ENCODE measurements around the gene RPL19.

Gene RPL19

GRCh38 chr17:39173526-39174274 lies 26.4 kb upstream of the RPL19 start:
- POLR2A ChIA-PET: interaction anchor here (0.8 to 3.0 kb wide), 7 partner anchors 8 to 304 kb away, joined by 3 to 16 read pairs (median 6); partner anchors contain the start of genes ARL5C, LASP1 and RPL19
- TF ChIP-seq, protein P1, sequence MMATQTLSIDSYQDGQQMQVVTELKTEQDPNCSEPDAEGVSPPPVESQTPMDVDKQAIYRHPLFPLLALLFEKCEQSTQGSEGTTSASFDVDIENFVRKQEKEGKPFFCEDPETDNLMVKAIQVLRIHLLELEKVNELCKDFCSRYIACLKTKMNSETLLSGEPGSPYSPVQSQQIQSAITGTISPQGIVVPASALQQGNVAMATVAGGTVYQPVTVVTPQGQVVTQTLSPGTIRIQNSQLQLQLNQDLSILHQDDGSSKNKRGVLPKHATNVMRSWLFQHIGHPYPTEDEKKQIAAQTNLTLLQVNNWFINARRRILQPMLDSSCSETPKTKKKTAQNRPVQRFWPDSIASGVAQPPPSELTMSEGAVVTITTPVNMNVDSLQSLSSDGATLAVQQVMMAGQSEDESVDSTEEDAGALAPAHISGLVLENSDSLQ (IDR thresholded peaks at IDR 0.05): no peak
- TF ChIP-seq LEF1 (IDR thresholded peaks at IDR 0.05; ENCODE audit: borderline replicate concordance) (no peak), NFRKB (IDR thresholded peaks at IDR 0.05) (no peak), ELF4 (IDR thresholded peaks at IDR 0.05) (no peak), SP1 (IDR thresholded peaks at IDR 0.05) (no peak), FOXA1 (IDR thresholded peaks at IDR 0.05) (no peak)

GRCh38 chr17:39174920-39175694 lies 25.0 kb upstream of the RPL19 start:
- DNase-seq (ENCODE audit: extremely low spot score): peak; percentile 79
- POLR2A ChIA-PET: interaction anchor here (1.1 to 3.0 kb wide), 5 partner anchors 9 to 321 kb away, joined by 3 to 16 read pairs (median 7); partner anchors contain the start of genes ARL5C, LASP1 and RPL19
- CTCF ChIA-PET: interaction anchor here (0.5 to 3.2 kb wide), 20 partner anchors 8 to 506 kb away, joined by 3 to 57 read pairs (median 4); partner anchors contain the start of genes ARL5C and RPL19

More at GRCh38 chr17:39173526-39174274, 26.4 kb upstream of the RPL19 start:
- CTCF ChIA-PET: interaction anchor here (0.6 to 3.2 kb wide), 13 partner anchors 7 to 248 kb away, joined by 3 to 57 read pairs (median 8); partner anchors contain the start of genes ARL5C and RPL19
- no peak for DNase-seq (ENCODE audit: extremely low spot score)

GRCh38 chr17:39175695-39176093 lies 24.4 kb upstream of the RPL19 start:
- TF ChIP-seq ZNF384 (IDR thresholded peaks at IDR 0.05) (no peak), SUZ12 (IDR thresholded peaks at IDR 0.05) (no peak), SP1 (IDR thresholded peaks at IDR 0.05) (no peak), L3MBTL2 (conservative IDR thresholded peaks at IDR 0.05) (no peak), LEF1 (IDR thresholded peaks at IDR 0.05; ENCODE audit: borderline replicate concordance) (no peak), ELF4 (IDR thresholded peaks at IDR 0.05) (no peak), FOXM1 (IDR thresholded peaks at IDR 0.05; ENCODE audit: borderline replicate concordance) (no peak), ARNT (IDR thresholded peaks at IDR 0.05) (no peak), TARDBP (IDR thresholded peaks at IDR 0.05) (no peak)
- TF ChIP-seq, protein P1 (IDR thresholded peaks at IDR 0.05): no peak
- CTCF ChIA-PET: interaction anchor here (0.6 to 3.2 kb wide), 8 partner anchors 9 to 455 kb away, joined by 3 to 57 read pairs (median 10); partner anchors contain the start of gene ARL5C
- POLR2A ChIA-PET: interaction anchor here (1.2 to 3.0 kb wide), 2 partner anchors 24 to 321 kb away, joined by 3 to 16 read pairs; partner anchors contain the start of gene RPL19
- no peak for DNase-seq (ENCODE audit: extremely low spot score)

More at GRCh38 chr17:39174920-39175694, 25.0 kb upstream of the RPL19 start:
- TF ChIP-seq HDGF (IDR thresholded peaks at IDR 0.05; ENCODE audit: borderline replicate concordance): no peak

- TF ChIP-seq L3MBTL2 (conservative IDR thresholded peaks at IDR 0.05): no peak
- TF ChIP-seq, protein P1 (IDR thresholded peaks at IDR 0.05): no peak
- no peak for TF ChIP-seq ARNT (IDR thresholded peaks at IDR 0.05)
- no peak for TF ChIP-seq ELF4 (IDR thresholded peaks at IDR 0.05)
- no peak for TF ChIP-seq NFRKB (IDR thresholded peaks at IDR 0.05)
- no peak for TF ChIP-seq SUZ12 (IDR thresholded peaks at IDR 0.05)
- TF ChIP-seq SP1 (IDR thresholded peaks at IDR 0.05): no peak
- TF ChIP-seq ZNF384 (IDR thresholded peaks at IDR 0.05): no peak
- TF ChIP-seq TARDBP (IDR thresholded peaks at IDR 0.05): no peak
- no peak for TF ChIP-seq BHLHE40 (IDR thresholded peaks at IDR 0.05; ENCODE audit: borderline replicate concordance)
- no peak for TF ChIP-seq LEF1 (IDR thresholded peaks at IDR 0.05; ENCODE audit: borderline replicate concordance)
- no peak for TF ChIP-seq FOXA1 (IDR thresholded peaks at IDR 0.05)
- no peak for TF ChIP-seq CTBP1 (IDR thresholded peaks at IDR 0.05; ENCODE audit: borderline replicate concordance)
- no peak for TF ChIP-seq HDGF (IDR thresholded peaks at IDR 0.05; ENCODE audit: borderline replicate concordance)
- no peak for TF ChIP-seq FOXM1 (IDR thresholded peaks at IDR 0.05; ENCODE audit: borderline replicate concordance)
- ChIA-PET POLR2A (interaction anchor here (1.3 to 1.7 kb wide), 3 partner anchors 12 to 323 kb away, joined by 4 to 6 read pairs (median 4); partner anchors contain the start of genes RPL19 and RPL23), CTCF (no interaction called here)
- no peak for DNase-seq (ENCODE audit: extremely low spot score)
Measured at GRCh38 chr17:39177256-39177655, 22.8 kb upstream of the RPL19 start.

GRCh38 chr17:39178536-39178935 lies 21.5 kb upstream of the RPL19 start:
- TF ChIP-seq BHLHE40 (IDR thresholded peaks at IDR 0.05; ENCODE audit: borderline replicate concordance) (no peak), L3MBTL2 (conservative IDR thresholded peaks at IDR 0.05) (no peak), HDGF (IDR thresholded peaks at IDR 0.05; ENCODE audit: borderline replicate concordance) (no peak), FOXK2 (IDR thresholded peaks at IDR 0.05) (no peak), FOXM1 (IDR thresholded peaks at IDR 0.05; ENCODE audit: borderline replicate concordance) (no peak), SUZ12 (IDR thresholded peaks at IDR 0.05) (no peak), ZNF384 (IDR thresholded peaks at IDR 0.05) (no peak), ELF4 (IDR thresholded peaks at IDR 0.05) (no peak), TARDBP (IDR thresholded peaks at IDR 0.05) (no peak), FOXA1 (IDR thresholded peaks at IDR 0.05) (no peak), SP1 (IDR thresholded peaks at IDR 0.05) (no peak), CTBP1 (IDR thresholded peaks at IDR 0.05; ENCODE audit: borderline replicate concordance) (no peak), NFRKB (IDR thresholded peaks at IDR 0.05) (no peak), ARNT (IDR thresholded peaks at IDR 0.05) (no peak)
- TF ChIP-seq, protein P1 (IDR thresholded peaks at IDR 0.05): no peak
- CTCF ChIA-PET: interaction anchor here (0.9 to 1.1 kb wide), 4 partner anchors 14 to 58 kb away, joined by 3 to 4 read pairs (median 3); no protein-coding TSS in a partner anchor
- POLR2A ChIA-PET: interaction anchor here (1.7 kb wide), 1 partner anchor 21 kb away, joined by 6 read pairs; the partner anchor contains the start of gene RPL19
- no peak for DNase-seq (ENCODE audit: extremely low spot score)
